DND-41 (cell line): ENCODE results near the gene FAM72B.
"Not testable (repeated sequence)": the region's sequence is repeated elsewhere in the genome, so short reads cannot be mapped to it uniquely, and the experiment has no call there.

Experiments
- EZH2 ChIP-seq: IDR thresholded peaks from 3 replicates; pipeline ENCODE4 v1.6.1; 2012; ENCODE audit warnings: borderline replicate concordance, low read depth, mild to moderate bottlenecking, moderate library complexity, low read length, inconsistent platforms; ENCODE audit not compliant: severe bottlenecking
- TF ChIP-seq, protein P1 (sequence below): IDR thresholded peaks from 2 replicates; pipeline ENCODE4 v1.5.1; 2012; ENCODE audit warnings: borderline replicate concordance, low read length, moderate library complexity, mild to moderate bottlenecking; ENCODE audit not compliant: poor library complexity, severe bottlenecking; ENCODE audit errors: extremely low read depth

DNA sequence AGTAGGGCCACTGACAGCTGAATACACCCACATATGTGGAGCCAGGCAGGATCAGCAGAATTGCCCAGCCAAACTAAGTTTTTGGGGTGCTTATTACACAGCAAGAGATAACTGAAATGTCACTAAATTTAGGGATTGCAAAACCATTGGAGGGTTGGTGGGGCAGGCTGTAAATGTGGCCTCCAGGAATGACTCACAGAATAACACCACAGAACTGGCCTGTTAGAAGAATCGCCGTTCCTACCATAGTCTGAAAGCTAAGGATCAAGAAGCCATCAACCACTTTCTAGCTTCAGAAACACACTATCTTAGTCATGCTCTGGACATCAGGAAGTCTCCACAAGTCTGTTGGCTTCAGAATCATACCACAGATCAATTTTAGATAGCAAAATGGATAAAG, 24.0 kb downstream of the FAM72B start:
- TF ChIP-seq, protein P1, sequence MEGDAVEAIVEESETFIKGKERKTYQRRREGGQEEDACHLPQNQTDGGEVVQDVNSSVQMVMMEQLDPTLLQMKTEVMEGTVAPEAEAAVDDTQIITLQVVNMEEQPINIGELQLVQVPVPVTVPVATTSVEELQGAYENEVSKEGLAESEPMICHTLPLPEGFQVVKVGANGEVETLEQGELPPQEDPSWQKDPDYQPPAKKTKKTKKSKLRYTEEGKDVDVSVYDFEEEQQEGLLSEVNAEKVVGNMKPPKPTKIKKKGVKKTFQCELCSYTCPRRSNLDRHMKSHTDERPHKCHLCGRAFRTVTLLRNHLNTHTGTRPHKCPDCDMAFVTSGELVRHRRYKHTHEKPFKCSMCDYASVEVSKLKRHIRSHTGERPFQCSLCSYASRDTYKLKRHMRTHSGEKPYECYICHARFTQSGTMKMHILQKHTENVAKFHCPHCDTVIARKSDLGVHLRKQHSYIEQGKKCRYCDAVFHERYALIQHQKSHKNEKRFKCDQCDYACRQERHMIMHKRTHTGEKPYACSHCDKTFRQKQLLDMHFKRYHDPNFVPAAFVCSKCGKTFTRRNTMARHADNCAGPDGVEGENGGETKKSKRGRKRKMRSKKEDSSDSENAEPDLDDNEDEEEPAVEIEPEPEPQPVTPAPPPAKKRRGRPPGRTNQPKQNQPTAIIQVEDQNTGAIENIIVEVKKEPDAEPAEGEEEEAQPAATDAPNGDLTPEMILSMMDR = not testable (repeated sequence)
- not testable (repeated sequence) for TF ChIP-seq EZH2
